ENCODE measurements around the gene EIF4G1.
"Not testable (repeated sequence)": the region's sequence is repeated elsewhere in the genome, so short reads cannot be mapped to it uniquely, and the experiment has no call there.

EIF4G1 gene

DNA sequence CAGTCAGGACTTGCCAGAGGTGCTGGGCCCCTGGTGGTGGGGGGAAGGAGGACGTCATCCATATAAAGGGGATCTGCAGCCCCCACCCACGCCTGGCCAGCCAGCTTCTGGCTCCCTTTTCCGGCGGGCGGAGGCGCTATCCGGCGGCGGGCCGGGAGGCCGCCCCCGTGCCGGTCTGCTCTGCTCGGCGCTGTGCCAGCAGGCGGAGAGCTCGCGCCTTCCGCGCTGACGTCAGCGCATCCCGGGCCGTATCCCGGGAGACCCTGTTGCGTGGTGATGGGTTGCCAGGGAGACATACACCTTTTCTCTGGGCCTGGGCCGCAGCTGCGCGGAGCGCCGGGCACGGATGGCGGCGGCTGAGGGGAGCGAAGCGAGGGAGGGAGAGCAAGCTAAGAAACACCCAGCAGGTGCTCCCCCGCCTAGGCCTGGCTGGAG lies 24.1 kb downstream of the EIF4G1 start:
- H3K36me3 ChIP-seq (ENCODE audit: control insufficient read depth, insufficient read depth, low read length): peaks cover 7% of the 10 kb centered on the region
- no peak overlapping the region for H3K9ac ChIP-seq (ENCODE audit: low read length)
- no peaks in the 10 kb centered on the region for H3K27me3 ChIP-seq (ENCODE audit: control insufficient read depth, insufficient read depth, low read length)
- H3K9me3 ChIP-seq (ENCODE audit: control insufficient read depth, low read length): no peaks in the 10 kb centered on the region
- no peak overlapping the region for H3K4me3 ChIP-seq (ENCODE audit: low read length)
- H3K4me1 ChIP-seq (ENCODE audit: control insufficient read depth, insufficient read depth, low read length): peaks cover 44% of the 10 kb centered on the region

DNA sequence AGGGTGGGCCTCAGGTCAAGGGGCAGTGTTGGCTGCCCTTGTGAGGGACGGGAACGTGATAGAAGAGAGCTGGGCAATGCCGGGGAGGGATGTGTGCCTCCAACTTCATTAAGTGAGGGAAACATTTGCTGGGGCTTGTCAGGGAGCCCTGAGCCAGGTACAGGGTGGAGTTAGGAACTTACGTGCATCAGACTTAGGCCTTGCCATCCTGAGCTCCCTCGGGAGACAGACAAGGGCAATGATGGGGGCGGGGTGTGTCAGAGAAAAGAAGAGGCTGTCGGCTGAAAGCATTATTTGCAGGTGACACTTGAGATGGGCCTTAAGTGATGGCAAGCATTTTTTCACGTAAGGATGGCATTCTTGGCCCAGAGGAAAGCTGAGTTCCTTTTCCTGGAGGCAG lies 24.6 kb downstream of the EIF4G1 start:
- H3K9me3 ChIP-seq (ENCODE audit: control insufficient read depth, low read length): no peaks in the 10 kb centered on the region
- H3K27me3 ChIP-seq (ENCODE audit: control insufficient read depth, insufficient read depth, low read length): no peaks in the 10 kb centered on the region
- peaks cover 4% of the 10 kb centered on the region for H3K36me3 ChIP-seq (ENCODE audit: control insufficient read depth, insufficient read depth, low read length)
- no peak overlapping the region for H3K4me3 ChIP-seq (ENCODE audit: low read length)
- peaks cover 44% of the 10 kb centered on the region for H3K4me1 ChIP-seq (ENCODE audit: control insufficient read depth, insufficient read depth, low read length)
- no peak overlapping the region for H3K9ac ChIP-seq (ENCODE audit: low read length)

DNA sequence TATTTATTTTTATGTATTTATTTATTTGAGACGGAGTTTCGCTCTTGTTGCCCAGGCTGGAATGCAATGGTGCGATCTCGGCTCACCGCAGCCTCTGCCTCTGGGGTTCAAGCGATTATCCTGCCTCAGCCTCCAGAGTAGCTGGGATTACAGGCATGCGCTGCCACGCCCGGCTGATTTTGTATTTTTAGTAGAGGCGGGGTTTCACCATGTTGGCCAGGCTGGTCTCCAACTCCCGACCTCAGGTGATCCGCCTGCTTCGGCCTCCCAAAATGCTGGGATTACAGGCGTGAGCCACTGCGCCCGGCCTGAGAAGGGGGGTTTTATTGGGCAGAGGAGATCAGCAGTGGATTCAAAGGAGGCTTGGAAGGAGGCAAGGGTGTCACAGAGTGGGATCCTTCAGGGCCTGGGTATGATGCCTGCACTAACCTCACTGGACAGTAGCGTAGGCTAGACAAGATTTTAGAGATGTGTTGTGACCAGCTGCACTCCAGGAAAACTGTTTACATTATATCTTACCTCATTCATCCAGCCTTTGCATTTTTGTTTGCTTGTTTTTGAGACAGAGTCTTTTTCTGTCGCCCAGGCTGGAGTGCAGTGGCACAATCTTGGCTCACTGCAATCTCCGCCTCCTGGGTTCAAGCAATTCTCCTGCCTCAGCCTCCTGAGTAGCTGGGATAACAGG lies 25.2 kb downstream of the EIF4G1 start:
- H3K9me3 ChIP-seq (ENCODE audit: control insufficient read depth, low read length); H3K36me3 ChIP-seq (ENCODE audit: control insufficient read depth, insufficient read depth, low read length); H3K9ac ChIP-seq (ENCODE audit: low read length); H3K27me3 ChIP-seq (ENCODE audit: control insufficient read depth, insufficient read depth, low read length); H3K4me3 ChIP-seq (ENCODE audit: low read length): not testable (repeated sequence)
- peaks cover 44% of the 10 kb centered on the region for H3K4me1 ChIP-seq (ENCODE audit: control insufficient read depth, insufficient read depth, low read length)

DNA sequence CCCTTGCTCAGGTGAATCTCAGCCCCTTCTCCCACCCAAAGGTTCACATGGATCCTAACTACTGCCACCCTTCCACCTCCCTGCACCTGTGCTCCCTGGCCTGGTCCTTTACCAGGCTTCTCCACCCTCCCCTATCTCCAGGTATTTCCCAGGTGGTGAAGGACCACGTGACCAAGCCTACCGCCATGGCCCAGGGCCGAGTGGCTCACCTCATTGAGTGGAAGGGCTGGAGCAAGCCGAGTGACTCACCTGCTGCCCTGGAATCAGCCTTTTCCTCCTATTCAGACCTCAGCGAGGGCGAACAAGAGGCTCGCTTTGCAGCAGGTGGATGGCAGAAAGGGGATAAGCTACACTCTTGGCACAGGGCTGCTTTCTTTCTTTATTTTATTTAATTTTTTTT lies 27.5 kb downstream of the EIF4G1 start:
- peaks cover 43% of the 10 kb centered on the region for H3K4me1 ChIP-seq (ENCODE audit: control insufficient read depth, insufficient read depth, low read length)
- no peaks in the 10 kb centered on the region for H3K36me3 ChIP-seq (ENCODE audit: control insufficient read depth, insufficient read depth, low read length)
- H3K27me3 ChIP-seq (ENCODE audit: control insufficient read depth, insufficient read depth, low read length): no peaks in the 10 kb centered on the region
- H3K9me3 ChIP-seq (ENCODE audit: control insufficient read depth, low read length): no peaks in the 10 kb centered on the region
- H3K9ac ChIP-seq (ENCODE audit: low read length): no peak overlapping the region
- H3K4me3 ChIP-seq (ENCODE audit: low read length): no peak overlapping the region

DNA sequence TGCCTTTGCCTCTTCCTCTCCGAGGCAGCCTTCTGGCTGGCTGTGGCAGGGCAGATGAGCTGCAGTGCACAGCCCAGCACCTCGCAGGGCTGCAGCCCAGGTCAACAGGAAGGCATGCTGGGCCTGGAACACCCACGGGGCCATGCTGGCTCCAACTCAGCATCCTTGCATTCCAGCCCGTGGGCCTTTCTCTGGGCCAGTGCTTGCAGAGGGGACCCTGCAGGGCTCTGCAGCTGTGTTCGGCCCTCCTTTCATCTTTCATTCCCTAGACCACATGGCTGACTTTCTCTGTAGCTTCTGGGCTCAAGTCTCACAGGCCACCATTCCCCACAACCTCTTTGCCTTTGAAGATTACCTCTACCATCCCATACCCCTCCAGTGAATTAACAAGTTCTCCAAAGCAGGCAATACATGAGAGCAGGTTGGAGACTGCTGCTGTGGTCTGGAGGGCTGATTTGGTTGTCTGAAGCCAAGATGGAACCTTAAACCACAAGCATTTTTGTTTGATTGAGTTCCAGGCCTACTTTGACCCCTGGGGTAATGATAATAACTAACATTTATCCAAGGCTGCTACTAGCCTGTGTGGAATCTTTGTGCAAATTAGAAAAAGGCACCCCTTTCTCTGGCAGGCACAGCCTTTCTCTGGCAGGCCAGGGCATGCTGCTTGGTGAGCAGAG lies 28.9 kb downstream of the EIF4G1 start:
- H3K36me3 ChIP-seq (ENCODE audit: control insufficient read depth, insufficient read depth, low read length): no peaks in the 10 kb centered on the region
- H3K9ac ChIP-seq (ENCODE audit: low read length): no peak overlapping the region
- H3K27me3 ChIP-seq (ENCODE audit: control insufficient read depth, insufficient read depth, low read length): no peaks in the 10 kb centered on the region
- peaks cover 32% of the 10 kb centered on the region for H3K4me1 ChIP-seq (ENCODE audit: control insufficient read depth, insufficient read depth, low read length)
- H3K4me3 ChIP-seq (ENCODE audit: low read length): no peak overlapping the region
- H3K9me3 ChIP-seq (ENCODE audit: control insufficient read depth, low read length): no peaks in the 10 kb centered on the region

DNA sequence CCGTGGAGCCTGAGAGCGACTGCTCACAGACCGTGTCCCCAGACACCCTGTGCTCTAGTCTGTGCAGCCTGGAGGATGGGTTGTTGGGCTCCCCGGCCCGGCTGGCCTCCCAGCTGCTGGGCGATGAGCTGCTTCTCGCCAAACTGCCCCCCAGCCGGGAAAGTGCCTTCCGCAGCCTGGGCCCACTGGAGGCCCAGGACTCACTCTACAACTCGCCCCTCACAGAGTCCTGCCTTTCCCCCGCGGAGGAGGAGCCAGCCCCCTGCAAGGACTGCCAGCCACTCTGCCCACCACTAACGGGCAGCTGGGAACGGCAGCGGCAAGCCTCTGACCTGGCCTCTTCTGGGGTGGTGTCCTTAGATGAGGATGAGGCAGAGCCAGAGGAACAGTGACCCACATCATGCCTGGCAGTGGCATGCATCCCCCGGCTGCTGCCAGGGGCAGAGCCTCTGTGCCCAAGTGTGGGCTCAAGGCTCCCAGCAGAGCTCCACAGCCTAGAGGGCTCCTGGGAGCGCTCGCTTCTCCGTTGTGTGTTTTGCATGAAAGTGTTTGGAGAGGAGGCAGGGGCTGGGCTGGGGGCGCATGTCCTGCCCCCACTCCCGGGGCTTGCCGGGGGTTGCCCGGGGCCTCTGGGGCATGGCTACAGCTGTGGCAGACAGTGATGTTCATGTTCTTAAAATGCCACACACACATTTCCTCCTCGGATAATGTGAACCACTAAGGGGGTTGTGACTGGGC lies 30.3 kb downstream of the EIF4G1 start:
- Histone ChIP-seq H3K9me3 (ENCODE audit: control insufficient read depth, low read length) (no peaks in the 10 kb centered on the region), H3K36me3 (ENCODE audit: control insufficient read depth, insufficient read depth, low read length) (no peaks in the 10 kb centered on the region), H3K4me1 (ENCODE audit: control insufficient read depth, insufficient read depth, low read length) (peaks cover 34% of the 10 kb centered on the region), H3K9ac (ENCODE audit: low read length) (no peak overlapping the region), H3K4me3 (ENCODE audit: low read length) (no peak overlapping the region), H3K27me3 (ENCODE audit: control insufficient read depth, insufficient read depth, low read length) (no peaks in the 10 kb centered on the region)

DNA sequence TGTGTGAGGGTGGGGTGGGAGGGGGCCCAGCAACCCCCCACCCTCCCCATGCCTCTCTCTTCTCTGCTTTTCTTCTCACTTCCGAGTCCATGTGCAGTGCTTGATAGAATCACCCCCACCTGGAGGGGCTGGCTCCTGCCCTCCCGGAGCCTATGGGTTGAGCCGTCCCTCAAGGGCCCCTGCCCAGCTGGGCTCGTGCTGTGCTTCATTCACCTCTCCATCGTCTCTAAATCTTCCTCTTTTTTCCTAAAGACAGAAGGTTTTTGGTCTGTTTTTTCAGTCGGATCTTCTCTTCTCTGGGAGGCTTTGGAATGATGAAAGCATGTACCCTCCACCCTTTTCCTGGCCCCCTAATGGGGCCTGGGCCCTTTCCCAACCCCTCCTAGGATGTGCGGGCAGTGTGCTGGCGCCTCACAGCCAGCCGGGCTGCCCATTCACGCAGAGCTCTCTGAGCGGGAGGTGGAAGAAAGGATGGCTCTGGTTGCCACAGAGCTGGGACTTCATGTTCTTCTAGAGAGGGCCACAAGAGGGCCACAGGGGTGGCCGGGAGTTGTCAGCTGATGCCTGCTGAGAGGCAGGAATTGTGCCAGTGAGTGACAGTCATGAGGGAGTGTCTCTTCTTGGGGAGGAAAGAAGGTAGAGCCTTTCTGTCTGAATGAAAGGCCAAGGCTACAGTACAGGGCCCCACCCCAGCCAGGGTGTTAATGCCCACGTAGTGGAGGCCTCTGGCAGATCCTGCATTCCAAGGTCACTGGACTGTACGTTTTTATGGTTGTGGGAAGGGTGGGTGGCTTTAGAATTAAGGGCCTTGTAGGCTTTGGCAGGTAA lies 31.1 kb downstream of the EIF4G1 start:
- no peaks in the 10 kb centered on the region for H3K9me3 ChIP-seq (ENCODE audit: control insufficient read depth, low read length)
- H3K4me3 ChIP-seq (ENCODE audit: low read length): no peak overlapping the region
- H3K36me3 ChIP-seq (ENCODE audit: control insufficient read depth, insufficient read depth, low read length): no peaks in the 10 kb centered on the region
- H3K4me1 ChIP-seq (ENCODE audit: control insufficient read depth, insufficient read depth, low read length): peaks cover 37% of the 10 kb centered on the region
- H3K27me3 ChIP-seq (ENCODE audit: control insufficient read depth, insufficient read depth, low read length): no peaks in the 10 kb centered on the region
- H3K9ac ChIP-seq (ENCODE audit: low read length): no peak overlapping the region

DNA sequence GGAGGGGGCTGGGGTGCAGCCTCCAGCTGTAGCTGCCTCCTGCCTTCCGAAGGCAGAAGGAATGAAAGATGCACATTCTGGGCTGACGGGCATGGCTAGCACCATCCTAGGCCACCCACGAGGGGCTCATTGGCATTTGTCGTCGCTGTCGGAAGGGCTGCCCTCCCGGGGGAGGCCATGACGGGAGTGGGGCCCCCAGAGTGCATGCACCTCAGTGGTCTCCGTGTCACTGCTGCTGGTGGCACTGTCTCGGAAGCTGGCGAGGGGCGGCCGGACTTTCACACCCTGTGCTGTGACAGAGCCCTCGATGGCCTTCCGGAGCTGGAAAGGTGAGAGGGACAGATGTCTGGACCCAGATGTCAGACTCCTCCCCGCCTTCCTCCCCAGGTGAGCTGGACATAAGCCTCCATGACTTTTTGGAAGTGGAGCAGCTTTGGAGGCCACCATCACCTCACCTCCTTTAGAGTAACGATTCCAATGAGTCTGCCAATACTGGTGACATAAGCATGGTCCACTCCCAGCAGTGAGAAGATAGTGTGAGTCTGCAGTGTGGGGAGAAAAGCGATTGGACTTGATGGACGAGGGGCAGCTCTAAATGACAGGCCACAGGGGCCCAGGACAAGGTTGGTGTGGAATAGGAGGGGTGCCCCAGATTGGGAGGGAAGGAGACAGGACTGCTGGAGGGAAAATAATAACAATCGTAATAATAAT lies 32.2 kb downstream of the EIF4G1 start:
- H3K9ac ChIP-seq (ENCODE audit: low read length): no peak overlapping the region

DNA sequence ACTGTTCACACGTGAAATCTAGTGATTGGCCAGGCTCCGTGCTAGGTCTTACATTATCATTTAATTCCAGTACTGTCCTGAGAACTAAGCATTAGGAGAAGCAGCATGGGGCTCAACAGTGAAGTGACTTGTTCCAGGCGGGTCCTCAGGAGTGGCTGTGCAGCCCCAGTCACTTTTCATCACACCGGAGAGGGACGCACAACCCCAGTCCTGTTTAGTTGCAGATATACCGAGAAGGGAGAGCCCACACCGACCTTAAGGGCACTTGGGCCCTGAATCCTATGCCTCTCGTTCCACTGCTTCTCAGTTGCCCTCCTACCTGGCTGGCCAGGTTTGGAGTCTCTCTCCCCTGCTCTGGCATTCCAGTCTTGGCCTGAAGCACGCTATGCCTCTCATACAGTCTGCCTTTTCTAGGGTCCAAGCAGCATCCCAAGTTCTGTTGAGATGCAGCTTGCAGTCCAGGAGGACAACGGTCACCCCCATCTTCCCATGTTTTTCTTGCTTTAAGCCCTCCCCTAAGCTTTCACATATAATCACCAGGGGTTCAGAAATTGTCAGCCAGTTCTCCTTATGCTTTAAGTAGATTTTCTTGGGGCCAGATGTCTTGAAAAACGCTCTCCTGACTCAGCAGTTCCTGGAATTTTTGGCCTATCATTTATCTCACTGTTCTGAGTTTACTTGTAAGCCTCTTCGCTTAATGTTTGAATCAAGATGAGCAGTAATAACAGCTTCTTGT lies 33.1 kb downstream of the EIF4G1 start:
- Histone ChIP-seq H3K9me3 (ENCODE audit: control insufficient read depth, low read length) (no peaks in the 10 kb centered on the region), H3K4me3 (ENCODE audit: low read length) (no peak overlapping the region), H3K36me3 (ENCODE audit: control insufficient read depth, insufficient read depth, low read length) (no peaks in the 10 kb centered on the region), H3K4me1 (ENCODE audit: control insufficient read depth, insufficient read depth, low read length) (peaks cover 39% of the 10 kb centered on the region), H3K27me3 (ENCODE audit: control insufficient read depth, insufficient read depth, low read length) (no peaks in the 10 kb centered on the region), H3K9ac (ENCODE audit: low read length) (no peak overlapping the region)

More for the DNA sequence above, 32.2 kb downstream of the EIF4G1 start:
- H3K4me1 ChIP-seq (ENCODE audit: control insufficient read depth, insufficient read depth, low read length): peaks cover 37% of the 10 kb centered on the region
- H3K27me3 ChIP-seq (ENCODE audit: control insufficient read depth, insufficient read depth, low read length): no peaks in the 10 kb centered on the region
- no peaks in the 10 kb centered on the region for H3K36me3 ChIP-seq (ENCODE audit: control insufficient read depth, insufficient read depth, low read length)
- H3K4me3 ChIP-seq (ENCODE audit: low read length): no peak overlapping the region
- H3K9me3 ChIP-seq (ENCODE audit: control insufficient read depth, low read length): no peaks in the 10 kb centered on the region

DNA sequence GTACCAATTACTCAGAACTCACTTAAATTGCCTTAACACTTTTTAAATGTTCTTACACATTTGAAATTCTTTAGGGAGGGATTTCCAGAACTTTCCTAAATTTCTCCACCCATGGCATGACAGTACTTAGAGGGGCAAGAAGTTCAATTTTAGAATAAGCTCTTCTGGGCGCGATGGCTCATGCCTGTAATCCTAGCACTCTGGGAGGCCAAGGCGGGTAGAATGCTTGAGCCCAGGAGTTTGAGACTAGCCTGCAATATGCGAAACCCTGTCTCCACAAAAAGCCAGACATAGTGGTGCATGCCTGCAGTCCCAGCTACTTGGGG lies 33.6 kb downstream of the EIF4G1 start:
- peaks cover 41% of the 10 kb centered on the region for H3K4me1 ChIP-seq (ENCODE audit: control insufficient read depth, insufficient read depth, low read length)

More for the DNA sequence above, 33.6 kb downstream of the EIF4G1 start:
- no peaks in the 10 kb centered on the region for H3K27me3 ChIP-seq (ENCODE audit: control insufficient read depth, insufficient read depth, low read length)
- H3K9me3 ChIP-seq (ENCODE audit: control insufficient read depth, low read length): no peaks in the 10 kb centered on the region
- no peaks in the 10 kb centered on the region for H3K36me3 ChIP-seq (ENCODE audit: control insufficient read depth, insufficient read depth, low read length)
- H3K9ac ChIP-seq (ENCODE audit: low read length): no peak overlapping the region
- H3K4me3 ChIP-seq (ENCODE audit: low read length): no peak overlapping the region
